ENCODE measurements around the gene LY6G6D. TPM values are rescaled to one million over a fixed set of nuclear protein-coding genes. Genes with fewer than 3 reads are reported as not detected.

LY6G6D gene
- total and polyA plus RNA-seq, 2 of the 13 experiments (the other 11 are each of a cell fraction or from before 2014, with no cell fraction given): not detected

GRCh38 chr6:31734821-31735406 lies 19.8 kb downstream of the LY6G6D start (continued):
- TF ChIP-seq MAZ (IDR thresholded peaks at IDR 0.05; ENCODE audit: borderline replicate concordance, low read depth, low read length): no peak
- 0 out of 2 replicates have a peak, but pooled peaks have one; percentile 0 for TF ChIP-seq MAZ (CRISPR knock-in tag; IDR thresholded peaks at IDR 0.05; ENCODE audit: low read depth)
- peak; percentile 43 for TF ChIP-seq TBX2 (CRISPR knock-in tag; IDR thresholded peaks at IDR 0.05; ENCODE audit: borderline replicate concordance)
- TF ChIP-seq SALL1 (CRISPR knock-in tag; IDR thresholded peaks at IDR 0.05): peak; percentile 33
- TF ChIP-seq HMGA1 (CRISPR knock-in tag; conservative IDR thresholded peaks at IDR 0.05): no peak
- no peak for TF ChIP-seq SP1 (IDR thresholded peaks at IDR 0.05)
- TF ChIP-seq SP1 (CRISPR knock-in tag; IDR thresholded peaks at IDR 0.05): no peak
- 0 out of 2 replicates have a peak, but pooled peaks have one; percentile 2 for TF ChIP-seq CEBPG (CRISPR knock-in tag; IDR thresholded peaks at IDR 0.05)
- TF ChIP-seq EP300 (IDR thresholded peaks at IDR 0.05; ENCODE audit: low read depth in 2 of 2, low read length in 2 of 2): peak in 1 of 2 experiments; percentile 53; a peak in 1 of 4 replicates
- no peak; the same call in 1 of the 2 replicates for TF ChIP-seq EP300 (CRISPR knock-in tag; IDR thresholded peaks at IDR 0.05; ENCODE audit: borderline replicate concordance)
- 0 out of 2 replicates have a peak, but pooled peaks have one; percentile 12 for TF ChIP-seq ZNF543 (CRISPR knock-in tag; IDR thresholded peaks at IDR 0.05)
- 0 out of 2 replicates have a peak, but pooled peaks have one; percentile 43 for TF ChIP-seq HOXA9 (CRISPR knock-in tag; IDR thresholded peaks at IDR 0.05; ENCODE audit: borderline replicate concordance)
- TF ChIP-seq RBFOX2 (IDR thresholded peaks at IDR 0.05; ENCODE audit: low read depth, low read length): peak; percentile 46; the same call in 1 of the 2 replicates
- no peak for TF ChIP-seq ZFYVE20 (CRISPR knock-in tag; IDR thresholded peaks at IDR 0.05; ENCODE audit: borderline replicate concordance, low read depth)
- TF ChIP-seq TERF1 (CRISPR knock-in tag; IDR thresholded peaks at IDR 0.05): no peak
- TF ChIP-seq GPN1 (CRISPR knock-in tag; IDR thresholded peaks at IDR 0.05; ENCODE audit: borderline replicate concordance): no peak
- TF ChIP-seq LCORL (IDR thresholded peaks at IDR 0.05): no peak
- 0 out of 2 replicates have a peak, but pooled peaks have one; percentile 13 for TF ChIP-seq LCORL (CRISPR knock-in tag; IDR thresholded peaks at IDR 0.05)
- TF ChIP-seq CEBPZ (IDR thresholded peaks at IDR 0.05; ENCODE audit: low read length): no peak
- TF ChIP-seq, protein P1, sequence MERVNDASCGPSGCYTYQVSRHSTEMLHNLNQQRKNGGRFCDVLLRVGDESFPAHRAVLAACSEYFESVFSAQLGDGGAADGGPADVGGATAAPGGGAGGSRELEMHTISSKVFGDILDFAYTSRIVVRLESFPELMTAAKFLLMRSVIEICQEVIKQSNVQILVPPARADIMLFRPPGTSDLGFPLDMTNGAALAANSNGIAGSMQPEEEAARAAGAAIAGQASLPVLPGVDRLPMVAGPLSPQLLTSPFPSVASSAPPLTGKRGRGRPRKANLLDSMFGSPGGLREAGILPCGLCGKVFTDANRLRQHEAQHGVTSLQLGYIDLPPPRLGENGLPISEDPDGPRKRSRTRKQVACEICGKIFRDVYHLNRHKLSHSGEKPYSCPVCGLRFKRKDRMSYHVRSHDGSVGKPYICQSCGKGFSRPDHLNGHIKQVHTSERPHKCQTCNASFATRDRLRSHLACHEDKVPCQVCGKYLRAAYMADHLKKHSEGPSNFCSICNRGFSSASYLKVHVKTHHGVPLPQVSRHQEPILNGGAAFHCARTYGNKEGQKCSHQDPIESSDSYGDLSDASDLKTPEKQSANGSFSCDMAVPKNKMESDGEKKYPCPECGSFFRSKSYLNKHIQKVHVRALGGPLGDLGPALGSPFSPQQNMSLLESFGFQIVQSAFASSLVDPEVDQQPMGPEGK (CRISPR knock-in tag; IDR thresholded peaks at IDR 0.05): peak; percentile 51; the same call in 1 of the 2 replicates
- no peak for TF ChIP-seq ATM (IDR thresholded peaks at IDR 0.05; ENCODE audit: borderline replicate concordance)
- no peak for TF ChIP-seq SP140L (CRISPR knock-in tag; IDR thresholded peaks at IDR 0.05; ENCODE audit: borderline replicate concordance)
- peak; percentile 79 for TF ChIP-seq MED1 (CRISPR knock-in tag; IDR thresholded peaks at IDR 0.05)
- TF ChIP-seq ATF7 (IDR thresholded peaks at IDR 0.05): no peak
- peak; percentile 36; the same call in 1 of the 2 replicates for TF ChIP-seq ATF7 (CRISPR knock-in tag; IDR thresholded peaks at IDR 0.05)
- peak; percentile 24; the same call in 1 of the 2 replicates for TF ChIP-seq KDM2A (CRISPR knock-in tag; IDR thresholded peaks at IDR 0.05; ENCODE audit: borderline replicate concordance, low read depth)

Measured in HepG2 (cell line).